ENCODE measurements around the gene TOMM40L. TPM values are rescaled to one million over a fixed set of nuclear protein-coding genes. Genes with fewer than 3 reads are reported as not detected.

The TOMM40L gene
- total RNA-seq, 1 donor from 2014 or later, result 11.6 TPM

- H3K4me3 ChIP-seq, result no peak overlapping the region
- peak; percentile 38 for TF ChIP-seq CTCF (IDR thresholded peaks at IDR 0.05)
- no peak overlapping the region for H3K27ac ChIP-seq
- H3K4me1 ChIP-seq, result peaks cover 42% of the 10 kb centered on the region
- ATAC-seq (no peak), DNase-seq (no peak)
- peaks cover 3% of the 10 kb centered on the region for H3K36me3 ChIP-seq
- intact Hi-C loops (cut with DNase I), result no loop called here
- no peaks in the 10 kb centered on the region for H3K27me3 ChIP-seq
- no peaks in the 10 kb centered on the region for H3K9me3 ChIP-seq
These were observed 45.2 kb upstream of the TOMM40L start for GRCh38 chr1:161180639-161181038.

- intact Hi-C loops (cut with DNase I), result no loop called here
- no peaks in the 10 kb centered on the region for H3K9me3 ChIP-seq
- TF ChIP-seq CTCF (IDR thresholded peaks at IDR 0.05), result no peak
- H3K27me3 ChIP-seq, result no peaks in the 10 kb centered on the region
- peaks cover 47% of the 10 kb centered on the region for H3K4me1 ChIP-seq
- DNase-seq, result peak; percentile 29
- H3K27ac ChIP-seq, result peak overlapping the region; percentile 65
- H3K4me3 ChIP-seq, result no peak overlapping the region
- no peaks in the 10 kb centered on the region for H3K36me3 ChIP-seq
- ATAC-seq, result no peak
These were observed 43.6 kb upstream of the TOMM40L start for GRCh38 chr1:161182214-161182613.

GRCh38 chr1:161185282-161185682, 40.6 kb upstream of the TOMM40L start:
- Histone ChIP-seq H3K27ac (peak overlapping the region; percentile 70), H3K4me3 (no peak overlapping the region), H3K4me1 (peaks cover 43% of the 10 kb centered on the region), H3K27me3 (no peaks in the 10 kb centered on the region), H3K9me3 (no peaks in the 10 kb centered on the region), H3K36me3 (no peaks in the 10 kb centered on the region)
- ATAC-seq (peak; percentile 91), DNase-seq (peak; percentile 74)
- intact Hi-C loops (cut with DNase I), result no loop called here
- TF ChIP-seq CTCF (IDR thresholded peaks at IDR 0.05), result no peak

- Histone ChIP-seq H3K27ac (peak overlapping the region; percentile 70), H3K4me1 (peaks cover 43% of the 10 kb centered on the region), H3K36me3 (no peaks in the 10 kb centered on the region), H3K4me3 (no peak overlapping the region), H3K27me3 (no peaks in the 10 kb centered on the region), H3K9me3 (no peaks in the 10 kb centered on the region)
- ATAC-seq (peak; percentile 76), DNase-seq (peak; percentile 62)
- no peak for TF ChIP-seq CTCF (IDR thresholded peaks at IDR 0.05)
- intact Hi-C loops (cut with DNase I), result no loop called here
These were observed 40.0 kb upstream of the TOMM40L start for GRCh38 chr1:161185732-161186311.

GRCh38 chr1:161187311-161187710, 38.5 kb upstream of the TOMM40L start:
- Histone ChIP-seq H3K27me3 (no peaks in the 10 kb centered on the region), H3K9me3 (no peaks in the 10 kb centered on the region), H3K4me1 (peaks cover 38% of the 10 kb centered on the region), H3K4me3 (no peak overlapping the region), H3K36me3 (no peaks in the 10 kb centered on the region), H3K27ac (peak overlapping the region; percentile 70)
- intact Hi-C loops (cut with DNase I), result no loop called here
- TF ChIP-seq CTCF (IDR thresholded peaks at IDR 0.05), result no peak
- ATAC-seq, result no peak
- DNase-seq, result no peak

- ATAC-seq, result no peak
These were observed 37.5 kb upstream of the TOMM40L start for GRCh38 chr1:161188381-161188780.

More at GRCh38 chr1:161188381-161188780, 37.5 kb upstream of the TOMM40L start:
- no peak for TF ChIP-seq CTCF (IDR thresholded peaks at IDR 0.05)
- intact Hi-C loops (cut with DNase I), result no loop called here
- DNase-seq, result no peak
- H3K4me3 ChIP-seq, result no peak overlapping the region
- H3K27ac ChIP-seq, result no peak overlapping the region
- peaks cover 36% of the 10 kb centered on the region for H3K4me1 ChIP-seq
- no peaks in the 10 kb centered on the region for H3K9me3 ChIP-seq
- H3K36me3 ChIP-seq, result no peaks in the 10 kb centered on the region
- H3K27me3 ChIP-seq, result no peaks in the 10 kb centered on the region

Measured in upper lobe of right lung (tissue), 1 donor.